ENCODE measurements around the gene NFAM1.

GRCh38 chr22:42439821-42440674, 7.8 kb upstream of the NFAM1 start:
- no peak for TF ChIP-seq POLR2A (IDR thresholded peaks at IDR 0.05)
- no peak for TF ChIP-seq CTCF (IDR thresholded peaks at IDR 0.05)
